ENCODE results near the gene SLC38A7.
"Not testable (repeated sequence)": the region's sequence is repeated elsewhere in the genome, so short reads cannot be mapped to it uniquely, and the experiment has no call there.

Gene SLC38A7

DNA sequence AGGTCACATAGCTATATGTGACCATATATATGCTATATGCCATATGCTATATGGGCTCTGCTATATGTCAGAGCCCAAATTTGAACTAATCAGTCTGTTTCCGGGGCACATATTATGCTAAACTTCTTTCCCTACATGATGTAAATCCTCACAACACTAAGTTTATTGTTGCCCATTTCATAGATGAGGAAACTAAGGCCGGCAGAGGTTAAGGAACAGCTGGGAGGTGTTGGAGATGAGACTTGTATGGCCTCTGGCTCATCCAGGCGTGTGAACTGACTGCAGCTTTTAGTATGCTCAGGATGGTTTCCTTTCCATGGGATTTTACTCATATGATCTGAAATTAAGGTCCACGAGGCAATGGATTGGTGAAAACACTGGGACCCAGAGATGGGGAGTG, 37.5 kb downstream of the SLC38A7 start:
- no peak overlapping the region for H3K9ac ChIP-seq (ENCODE audit: insufficient read length)
- no peak overlapping the region for H3K4me3 ChIP-seq
- no peak for DNase-seq (ENCODE audit: low read depth, low spot score)
- H3K27ac ChIP-seq: no peak overlapping the region
- no peak for TF ChIP-seq FOXP2 (optimal IDR thresholded peaks at IDR 0.05; ENCODE audit: control extremely low read depth, extremely low read length, insufficient read depth)
- no peak for TF ChIP-seq EZH2 (IDR thresholded peaks at IDR 0.05)
- TF ChIP-seq POLR2AphosphoS5 (IDR thresholded peaks at IDR 0.05; ENCODE audit: borderline replicate concordance, low read depth, low read length): no peak
- no peaks in the 10 kb centered on the region for H3K9me3 ChIP-seq (ENCODE audit: low read depth, low read length)
- no peaks in the 10 kb centered on the region for H3K36me3 ChIP-seq (ENCODE audit: insufficient read depth, low read length)

DNA sequence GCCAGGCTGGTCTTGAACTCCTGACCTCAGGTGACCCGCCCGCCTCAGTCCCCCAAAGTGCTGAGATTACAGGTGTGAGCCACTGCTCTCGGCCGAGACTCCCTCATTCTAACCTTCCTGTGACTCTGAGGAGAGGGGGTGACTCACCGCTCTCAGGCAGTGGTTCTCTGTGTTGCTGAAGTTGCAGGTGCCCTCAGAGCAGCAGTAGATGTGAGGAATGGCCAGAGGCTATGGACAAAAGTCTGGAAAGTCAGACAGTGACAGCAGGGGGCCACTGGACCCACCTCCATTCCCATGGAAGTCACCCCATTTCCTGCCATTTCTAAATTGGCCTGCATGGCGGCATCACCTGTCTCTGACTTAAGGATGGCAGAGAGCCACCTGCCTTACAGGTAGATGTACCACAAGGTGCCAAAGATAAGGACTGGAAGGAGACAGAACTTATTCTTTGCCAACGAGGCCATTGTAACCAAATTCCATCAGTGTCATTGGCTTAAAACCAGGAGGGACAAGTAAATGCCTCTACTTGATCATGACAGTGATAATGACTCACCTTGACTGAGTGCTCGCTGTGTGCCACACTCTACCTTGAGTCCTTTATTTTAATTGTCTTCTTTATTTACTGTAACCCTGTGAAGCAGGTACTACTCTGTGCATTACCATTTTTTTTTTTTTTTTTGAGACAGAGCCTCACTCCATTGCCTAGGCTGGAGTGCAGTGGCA, 39.6 kb downstream of the SLC38A7 start:
- DNase-seq (ENCODE audit: low read depth, low spot score): no peak
- no peak for TF ChIP-seq POLR2AphosphoS5 (IDR thresholded peaks at IDR 0.05; ENCODE audit: borderline replicate concordance, low read depth, low read length)
- TF ChIP-seq FOXP2 (optimal IDR thresholded peaks at IDR 0.05; ENCODE audit: control extremely low read depth, extremely low read length, insufficient read depth): no peak
- TF ChIP-seq EZH2 (IDR thresholded peaks at IDR 0.05): no peak

DNA sequence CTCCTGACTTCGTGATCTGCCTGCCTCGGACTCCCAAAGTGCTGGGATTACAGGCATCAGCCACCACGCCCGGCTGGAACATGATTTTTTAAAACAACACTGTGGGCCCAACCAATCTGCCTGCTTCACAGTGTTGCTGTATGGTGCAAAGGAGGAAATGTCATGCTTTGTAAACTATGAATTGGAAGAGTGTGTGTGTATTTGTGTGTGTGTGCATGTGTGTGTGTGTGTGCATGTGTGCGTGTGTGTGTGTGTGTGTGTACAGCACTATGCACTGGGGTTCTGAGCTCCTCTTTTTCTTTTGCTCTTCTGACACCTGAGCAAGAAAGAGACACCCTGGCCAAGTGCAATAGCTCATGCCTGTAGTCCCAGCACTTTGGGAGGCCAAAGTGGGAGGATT, 40.5 kb downstream of the SLC38A7 start:
- Histone ChIP-seq H3K27ac (no peak overlapping the region), H3K9ac (ENCODE audit: insufficient read length) (no peak overlapping the region), H3K36me3 (ENCODE audit: insufficient read depth, low read length) (no peaks in the 10 kb centered on the region), H3K9me3 (ENCODE audit: low read depth, low read length) (no peaks in the 10 kb centered on the region), H3K4me3 (no peak overlapping the region)
- DNase-seq (ENCODE audit: low read depth, low spot score): no peak
- TF ChIP-seq POLR2AphosphoS5 (IDR thresholded peaks at IDR 0.05; ENCODE audit: borderline replicate concordance, low read depth, low read length) (no peak), FOXP2 (optimal IDR thresholded peaks at IDR 0.05; ENCODE audit: control extremely low read depth, extremely low read length, insufficient read depth) (no peak), EZH2 (IDR thresholded peaks at IDR 0.05) (no peak)

More for the DNA sequence above, 39.6 kb downstream of the SLC38A7 start:
- H3K9me3 ChIP-seq (ENCODE audit: low read depth, low read length): no peaks in the 10 kb centered on the region
- no peaks in the 10 kb centered on the region for H3K36me3 ChIP-seq (ENCODE audit: insufficient read depth, low read length)
- no peak overlapping the region for H3K27ac ChIP-seq
- no peak overlapping the region for H3K4me3 ChIP-seq
- no peak overlapping the region for H3K9ac ChIP-seq (ENCODE audit: insufficient read length)

DNA sequence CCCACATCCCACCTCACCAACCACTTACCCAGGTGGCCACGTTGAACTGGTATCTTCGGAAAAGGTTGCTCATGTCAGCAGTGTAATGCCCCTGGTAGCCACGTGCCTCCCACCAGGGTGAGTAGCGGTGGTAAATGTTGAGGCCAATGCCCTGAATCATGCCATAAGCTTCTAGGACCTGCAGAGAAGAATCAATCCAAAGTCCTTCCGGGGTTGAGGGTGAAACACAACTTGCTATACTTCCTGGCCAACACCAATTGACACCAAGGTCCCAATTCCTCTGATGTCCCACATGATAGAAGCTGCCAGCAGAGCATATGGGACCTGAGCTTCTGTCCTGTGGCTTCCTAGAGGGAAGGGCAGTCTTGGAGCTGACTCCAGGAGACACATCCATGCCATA, 43.6 kb downstream of the SLC38A7 start:
- TF ChIP-seq FOXP2 (optimal IDR thresholded peaks at IDR 0.05; ENCODE audit: control extremely low read depth, extremely low read length, insufficient read depth) (no peak), POLR2AphosphoS5 (IDR thresholded peaks at IDR 0.05; ENCODE audit: borderline replicate concordance, low read depth, low read length) (no peak), EZH2 (IDR thresholded peaks at IDR 0.05) (no peak)
- no peak overlapping the region for H3K9ac ChIP-seq (ENCODE audit: insufficient read length)
- no peak overlapping the region for H3K4me3 ChIP-seq
- no peaks in the 10 kb centered on the region for H3K36me3 ChIP-seq (ENCODE audit: insufficient read depth, low read length)
- DNase-seq (ENCODE audit: low read depth, low spot score): no peak
- no peak overlapping the region for H3K27ac ChIP-seq
- H3K9me3 ChIP-seq (ENCODE audit: low read depth, low read length): no peaks in the 10 kb centered on the region

DNA sequence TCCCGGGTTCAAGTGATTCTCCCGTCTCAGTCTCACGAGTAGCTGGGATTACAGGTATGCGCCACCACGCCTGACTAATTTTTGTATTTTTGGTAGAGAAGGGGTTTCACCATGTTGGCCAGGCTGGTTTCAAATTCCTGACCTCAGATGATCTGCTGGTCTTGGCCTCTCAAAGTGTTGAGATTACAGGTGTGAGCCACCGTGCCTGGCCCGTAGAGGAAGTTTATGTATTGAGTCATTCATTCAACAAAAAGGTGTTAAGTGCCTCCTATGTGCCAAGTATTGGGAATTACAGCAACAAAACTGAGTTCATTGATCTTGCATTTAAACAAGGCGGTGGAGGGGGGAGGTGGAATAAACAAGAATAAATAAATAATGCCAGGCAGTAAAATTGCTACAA, 44.7 kb downstream of the SLC38A7 start:
- Histone ChIP-seq H3K4me3 (no peak overlapping the region), H3K27ac (no peak overlapping the region), H3K9me3 (ENCODE audit: low read depth, low read length) (no peaks in the 10 kb centered on the region), H3K36me3 (ENCODE audit: insufficient read depth, low read length) (no peaks in the 10 kb centered on the region), H3K9ac (ENCODE audit: insufficient read length) (no peak overlapping the region)
- DNase-seq (ENCODE audit: low read depth, low spot score): no peak
- no peak for TF ChIP-seq EZH2 (IDR thresholded peaks at IDR 0.05)
- no peak for TF ChIP-seq POLR2AphosphoS5 (IDR thresholded peaks at IDR 0.05; ENCODE audit: borderline replicate concordance, low read depth, low read length)
- TF ChIP-seq FOXP2 (optimal IDR thresholded peaks at IDR 0.05; ENCODE audit: control extremely low read depth, extremely low read length, insufficient read depth): no peak

DNA sequence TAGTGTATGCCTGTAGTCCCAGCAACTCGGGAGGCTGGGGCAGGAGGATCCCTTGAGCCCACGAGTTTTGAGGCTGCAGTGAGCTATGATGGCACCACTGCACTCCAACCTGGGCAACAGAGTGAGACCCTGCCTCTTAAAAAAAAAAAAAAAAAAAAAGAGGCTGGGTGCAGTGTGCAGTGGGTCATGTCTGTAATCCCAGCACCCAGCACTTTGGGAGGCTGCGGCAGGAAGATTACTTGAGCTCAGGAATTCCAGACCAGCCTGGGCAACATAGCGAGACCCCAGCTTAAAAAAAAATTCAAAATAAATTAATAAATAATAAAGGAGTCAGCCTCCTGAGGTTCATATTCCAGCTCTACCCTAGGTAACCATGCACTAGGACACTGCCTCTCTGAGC, 45.3 kb downstream of the SLC38A7 start:
- no peak for TF ChIP-seq FOXP2 (optimal IDR thresholded peaks at IDR 0.05; ENCODE audit: control extremely low read depth, extremely low read length, insufficient read depth)
- TF ChIP-seq EZH2 (IDR thresholded peaks at IDR 0.05): no peak
- no peak for TF ChIP-seq POLR2AphosphoS5 (IDR thresholded peaks at IDR 0.05; ENCODE audit: borderline replicate concordance, low read depth, low read length)
- Histone ChIP-seq H3K9me3 (ENCODE audit: low read depth, low read length) (no peaks in the 10 kb centered on the region), H3K27ac (no peak overlapping the region), H3K36me3 (ENCODE audit: insufficient read depth, low read length) (no peaks in the 10 kb centered on the region), H3K9ac (ENCODE audit: insufficient read length) (no peak overlapping the region), H3K4me3 (no peak overlapping the region)
- DNase-seq (ENCODE audit: low read depth, low spot score): no peak

DNA sequence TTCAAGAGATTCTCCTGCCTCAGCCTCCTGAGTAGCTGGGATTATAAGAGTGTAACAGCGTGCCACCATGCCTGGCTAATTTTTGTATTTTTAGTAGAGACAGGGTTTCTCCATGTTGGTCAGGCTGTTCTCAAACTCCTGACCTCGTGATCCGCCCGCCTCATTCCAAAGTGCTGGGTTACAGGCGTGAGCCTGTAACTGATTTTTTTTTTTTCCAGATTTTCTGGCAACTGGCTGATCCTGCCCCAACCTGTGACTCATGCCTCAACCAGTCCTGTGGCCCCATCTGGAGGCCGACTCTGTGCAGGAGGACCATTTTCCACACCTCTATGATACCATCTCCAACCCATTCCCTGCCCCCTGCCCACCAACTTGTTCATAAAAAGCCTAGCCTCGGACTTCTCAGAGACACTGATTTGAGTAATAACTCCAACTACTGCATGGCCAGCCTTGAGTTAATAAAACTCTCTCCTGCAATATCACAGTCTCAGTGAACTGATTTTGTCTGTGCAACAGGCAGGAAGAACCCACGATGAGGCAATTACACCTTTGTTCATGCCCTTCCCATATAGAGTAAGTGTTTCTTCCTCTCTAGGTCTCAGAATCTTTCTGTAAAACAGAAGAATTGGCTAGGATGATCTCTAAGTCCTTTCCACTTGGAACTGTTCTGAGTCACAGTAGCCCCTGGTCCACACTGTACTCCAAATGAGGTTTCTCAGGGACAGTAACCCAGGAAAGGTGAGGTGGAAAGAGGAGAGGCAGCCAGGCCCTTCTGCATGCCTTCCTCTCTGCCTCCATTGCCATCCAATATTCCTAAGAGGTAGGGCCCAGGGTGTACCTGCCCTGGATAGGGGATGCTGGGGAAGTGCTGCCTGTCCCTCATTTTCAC, 46.2 kb downstream of the SLC38A7 start:
- DNase-seq (ENCODE audit: low read depth, low spot score): no peak
- no peaks in the 10 kb centered on the region for H3K36me3 ChIP-seq (ENCODE audit: insufficient read depth, low read length)
- H3K9ac ChIP-seq (ENCODE audit: insufficient read length): no peak overlapping the region
- TF ChIP-seq POLR2AphosphoS5 (IDR thresholded peaks at IDR 0.05; ENCODE audit: borderline replicate concordance, low read depth, low read length) (no peak), FOXP2 (optimal IDR thresholded peaks at IDR 0.05; ENCODE audit: control extremely low read depth, extremely low read length, insufficient read depth) (no peak), EZH2 (IDR thresholded peaks at IDR 0.05) (no peak)
- H3K9me3 ChIP-seq (ENCODE audit: low read depth, low read length): no peaks in the 10 kb centered on the region
- H3K27ac ChIP-seq: no peak overlapping the region
- no peak overlapping the region for H3K4me3 ChIP-seq

DNA sequence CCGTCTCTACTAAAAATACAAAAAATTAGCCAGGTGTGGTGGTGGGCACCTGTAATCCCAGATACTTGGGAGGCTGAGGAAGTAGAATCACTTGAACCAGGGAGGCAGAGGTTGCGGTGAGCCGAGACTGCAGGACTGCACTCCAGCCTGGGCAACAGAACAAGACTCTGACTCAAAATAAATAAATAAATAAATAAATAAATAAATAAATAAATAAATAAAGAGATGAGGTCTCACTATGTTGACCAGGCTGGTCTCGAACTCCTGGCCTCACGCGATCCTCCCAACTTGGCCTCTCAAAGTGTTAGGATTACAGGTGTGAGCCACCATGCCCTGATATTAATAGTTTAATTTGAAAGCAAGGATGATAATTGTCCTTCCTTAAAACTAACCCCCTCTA, 47.5 kb downstream of the SLC38A7 start:
- not testable (repeated sequence) for H3K4me3 ChIP-seq

More for the DNA sequence above, 47.5 kb downstream of the SLC38A7 start:
- H3K36me3 ChIP-seq (ENCODE audit: insufficient read depth, low read length); H3K9me3 ChIP-seq (ENCODE audit: low read depth, low read length); H3K9ac ChIP-seq (ENCODE audit: insufficient read length); H3K27ac ChIP-seq; DNase-seq (ENCODE audit: low read depth, low spot score): not testable (repeated sequence)
